ENCODE data around the gene VPS33B. TPM values are rescaled to one million over a fixed set of nuclear protein-coding genes. Genes with fewer than 3 reads are reported as not detected.

VPS33B gene
- total RNA-seq (2014; rRNA removed; shearing (Covaris generic)), result 5.4 and 6.0 TPM in 2 replicates

DNA sequence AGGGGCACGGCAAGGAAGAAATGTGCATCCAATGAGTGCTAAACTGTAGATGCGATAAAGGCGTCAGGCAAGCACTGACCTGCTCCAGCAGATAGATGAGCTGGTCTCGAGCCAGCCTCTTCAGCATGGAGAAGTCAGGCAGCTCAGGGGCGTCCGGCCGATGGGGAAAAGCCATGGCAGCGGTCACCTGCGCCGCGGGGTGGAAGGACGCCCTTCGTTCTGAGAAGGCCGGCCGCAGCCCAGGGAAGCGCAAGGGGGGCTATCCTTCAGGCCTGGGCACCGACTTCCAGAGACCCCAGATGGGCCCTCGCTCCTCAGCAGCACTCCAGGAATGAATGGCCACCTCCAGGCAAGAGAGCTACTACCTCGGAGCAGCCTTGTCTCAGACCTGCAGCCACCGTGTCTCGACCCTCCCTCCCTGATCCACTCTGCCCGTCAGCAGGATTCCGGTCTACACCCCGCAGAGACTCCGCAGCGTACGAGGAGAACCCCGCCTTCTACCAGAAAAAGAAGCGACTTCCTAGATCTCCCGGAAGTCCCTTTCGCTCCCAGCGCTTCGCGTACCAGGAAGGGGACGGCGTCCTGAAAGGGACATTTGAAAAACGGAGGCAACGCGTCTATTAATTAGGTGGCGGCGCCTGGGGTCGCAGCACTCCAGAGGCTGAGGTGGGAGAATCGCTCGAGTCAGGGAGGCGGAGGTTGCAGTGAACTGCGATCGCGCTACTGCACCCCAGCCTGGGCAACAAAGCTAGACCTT is at the start of gene VPS33B:
TSS of gene VPS33B (minus strand) at position 520 of the 757 bp plus-strand sequence. CDS start at position 175, 345 bp downstream.
- H3K4me3 ChIP-seq, result peak within 1 kb of the TSS; percentile 77
- no peaks in the 10 kb centered on the region for H3K27me3 ChIP-seq (replicated peaks)
- H3K4me1 ChIP-seq (replicated peaks), result peaks cover 11% of the 10 kb centered on the region
- H3K36me3 ChIP-seq, result peaks cover 11% of the 10 kb centered on the region
- H3K27ac ChIP-seq, result peak within 1 kb of the TSS; percentile 2; the same call in 1 of the 2 replicates
- H3K9me3 ChIP-seq (replicated peaks), result no peaks in the 10 kb centered on the region
- DNase-seq (ENCODE audit: low read depth in 1 of 2, low spot score in 2 of 2), result peak; percentile 78 to 85

DNA sequence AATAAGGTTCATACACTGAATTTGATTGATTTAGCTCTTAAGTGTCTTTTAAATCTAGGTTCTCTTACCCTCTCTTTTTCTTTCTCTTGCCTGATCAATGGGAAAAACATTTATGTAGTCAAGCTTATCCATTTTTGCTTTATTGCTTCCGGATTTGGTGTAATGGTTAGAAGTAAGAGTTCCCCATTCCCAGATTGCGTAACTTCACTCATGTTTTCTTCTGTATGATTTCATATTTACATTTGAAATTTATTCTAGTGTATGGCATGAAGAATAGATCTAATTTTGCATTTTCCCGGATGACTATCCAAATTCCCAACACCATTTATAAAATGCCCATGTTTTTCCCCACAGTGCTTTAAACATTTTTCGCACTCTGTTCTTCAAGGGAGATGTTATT is 49.8 kb upstream of the VPS33B start:
- Histone ChIP-seq H3K27me3 (replicated peaks) (peaks cover 20% of the 10 kb centered on the region), H3K27ac (no peak overlapping the region), H3K4me1 (replicated peaks) (no peaks in the 10 kb centered on the region), H3K4me3 (no peak overlapping the region), H3K36me3 (no peaks in the 10 kb centered on the region), H3K9me3 (replicated peaks) (no peaks in the 10 kb centered on the region; the same call in 1 of the 2 replicates)
- DNase-seq (ENCODE audit: low read depth in 1 of 2, low spot score in 2 of 2), result no peak

DNA sequence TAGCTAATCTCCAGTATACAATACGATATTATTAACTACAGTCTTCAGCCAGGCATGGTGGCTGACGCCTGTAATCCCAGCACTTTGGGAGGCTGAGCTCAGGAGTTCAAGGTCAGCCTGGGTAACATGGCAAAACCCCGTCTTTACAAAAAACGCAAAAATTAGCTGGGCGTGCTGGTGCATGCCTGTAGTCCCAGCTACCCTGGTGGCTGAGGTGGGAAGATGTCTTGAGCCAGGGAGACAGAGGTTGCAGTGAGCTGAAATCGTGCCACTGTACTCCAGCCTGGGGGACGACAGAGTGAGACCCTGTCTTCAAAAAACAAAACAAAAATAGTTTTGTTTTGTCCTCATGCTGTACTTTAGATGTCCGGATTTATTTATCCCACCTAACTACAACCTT is 48.5 kb upstream of the VPS33B start:
- no peak for DNase-seq (ENCODE audit: low read depth in 1 of 2, low spot score in 2 of 2)
- H3K36me3 ChIP-seq, result no peaks in the 10 kb centered on the region

DNA sequence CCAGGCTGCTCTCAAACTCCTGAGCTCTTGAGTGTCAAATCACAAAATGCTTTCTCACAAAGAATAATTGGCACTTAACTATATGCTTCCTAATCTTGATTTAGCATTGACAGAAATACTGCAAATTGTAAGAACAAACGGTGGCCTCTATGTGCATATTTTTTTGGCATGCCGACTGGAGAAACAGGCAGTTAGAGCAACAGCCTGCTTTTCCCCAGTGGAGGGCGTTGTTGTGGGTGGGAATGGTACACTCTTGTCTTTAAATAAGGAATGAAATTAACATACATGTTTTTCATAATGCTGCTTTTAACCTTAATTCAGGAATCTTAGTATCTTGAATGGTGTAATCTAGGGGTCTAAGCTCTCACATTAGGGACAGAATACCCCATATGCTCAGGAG is 46.6 kb upstream of the VPS33B start:
- Histone ChIP-seq H3K9me3 (replicated peaks) (no peaks in the 10 kb centered on the region), H3K27ac (no peak overlapping the region), H3K4me1 (replicated peaks) (no peaks in the 10 kb centered on the region), H3K4me3 (no peak overlapping the region), H3K36me3 (no peaks in the 10 kb centered on the region), H3K27me3 (replicated peaks) (peaks cover 20% of the 10 kb centered on the region)
- DNase-seq (ENCODE audit: low read depth in 1 of 2, low spot score in 2 of 2), result no peak

More for the DNA sequence above, 48.5 kb upstream of the VPS33B start:
- Histone ChIP-seq H3K27ac (no peak overlapping the region), H3K27me3 (replicated peaks) (peaks cover 20% of the 10 kb centered on the region), H3K9me3 (replicated peaks) (no peaks in the 10 kb centered on the region), H3K4me1 (replicated peaks) (no peaks in the 10 kb centered on the region), H3K4me3 (no peak overlapping the region)

DNA sequence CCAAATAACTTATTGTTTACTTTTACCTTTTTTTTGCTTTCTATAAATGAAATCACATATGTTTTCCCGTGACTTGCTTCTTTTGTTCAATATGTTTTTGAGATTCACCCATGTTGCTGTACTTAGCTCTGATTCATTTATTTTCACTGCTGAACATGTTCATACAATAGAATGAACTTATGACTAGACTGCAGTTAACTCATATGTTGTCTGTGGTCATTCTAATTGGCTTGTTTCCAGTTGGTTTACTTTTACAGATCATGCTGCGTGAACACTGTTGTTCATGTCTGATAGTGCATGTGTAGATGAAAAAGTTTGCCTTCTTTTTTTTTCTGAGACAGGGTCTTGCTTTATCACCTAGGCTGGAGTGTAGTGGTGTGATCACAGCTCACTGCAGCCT is 46.0 kb upstream of the VPS33B start:
- no peak overlapping the region for H3K4me3 ChIP-seq

DNA sequence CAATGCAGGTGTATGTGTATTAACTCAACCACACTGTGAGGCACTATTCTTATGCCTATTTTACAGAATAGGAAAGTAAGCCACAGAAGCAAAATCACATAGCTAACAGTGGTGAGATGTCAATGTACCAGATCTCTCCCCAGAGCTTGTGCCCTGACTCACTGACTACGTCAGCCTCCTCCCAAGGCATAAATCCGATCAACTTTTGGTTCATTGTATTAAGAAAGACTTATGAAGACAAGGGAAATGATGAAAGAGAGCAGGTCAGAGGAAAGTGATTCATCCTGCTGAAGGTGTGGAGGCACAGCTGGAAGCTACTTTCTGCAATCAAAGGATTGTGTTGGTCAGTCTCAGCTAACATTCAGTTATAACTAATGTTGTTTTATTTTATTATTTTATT is 44.6 kb upstream of the VPS33B start:
- Histone ChIP-seq H3K4me3 (no peak overlapping the region), H3K27ac (no peak overlapping the region), H3K9me3 (replicated peaks) (no peaks in the 10 kb centered on the region), H3K4me1 (replicated peaks) (no peaks in the 10 kb centered on the region), H3K36me3 (no peaks in the 10 kb centered on the region), H3K27me3 (replicated peaks) (peaks cover 10% of the 10 kb centered on the region; the same call in 1 of the 2 replicates)
- DNase-seq (ENCODE audit: low read depth in 1 of 2, low spot score in 2 of 2), result no peak

More for the DNA sequence above, 46.0 kb upstream of the VPS33B start:
- H3K4me1 ChIP-seq (replicated peaks), result no peaks in the 10 kb centered on the region
- no peaks in the 10 kb centered on the region for H3K9me3 ChIP-seq (replicated peaks)
- no peaks in the 10 kb centered on the region for H3K36me3 ChIP-seq
- no peak for DNase-seq (ENCODE audit: low read depth in 1 of 2, low spot score in 2 of 2)
- H3K27ac ChIP-seq, result no peak overlapping the region
- H3K27me3 ChIP-seq (replicated peaks), result peaks cover 20% of the 10 kb centered on the region

DNA sequence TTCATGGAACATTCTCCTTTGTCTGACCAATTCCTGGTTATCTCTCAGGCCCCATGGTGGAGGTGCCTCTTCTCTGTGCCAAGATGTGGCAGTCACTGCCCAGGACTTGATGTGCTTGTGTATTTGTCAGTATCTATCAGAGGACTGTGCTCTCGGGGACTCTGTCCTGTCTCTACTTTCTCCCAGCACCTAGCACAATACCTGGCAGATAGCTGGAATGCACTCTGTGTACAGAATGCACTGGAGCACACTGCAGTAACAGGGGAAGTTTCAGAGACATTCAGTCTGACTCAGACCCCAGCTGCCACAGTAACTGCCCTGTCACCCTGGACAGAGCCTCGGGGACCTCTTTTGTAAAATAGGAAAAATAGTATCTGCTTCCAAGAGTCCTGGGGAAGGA is 43.1 kb upstream of the VPS33B start:
- Histone ChIP-seq H3K4me1 (replicated peaks) (no peaks in the 10 kb centered on the region), H3K27ac (no peak overlapping the region), H3K4me3 (no peak overlapping the region), H3K36me3 (no peaks in the 10 kb centered on the region), H3K9me3 (replicated peaks) (no peaks in the 10 kb centered on the region), H3K27me3 (replicated peaks) (peaks cover 5% of the 10 kb centered on the region; the same call in 1 of the 2 replicates)
- DNase-seq (ENCODE audit: low read depth in 1 of 2, low spot score in 2 of 2), result no peak

DNA sequence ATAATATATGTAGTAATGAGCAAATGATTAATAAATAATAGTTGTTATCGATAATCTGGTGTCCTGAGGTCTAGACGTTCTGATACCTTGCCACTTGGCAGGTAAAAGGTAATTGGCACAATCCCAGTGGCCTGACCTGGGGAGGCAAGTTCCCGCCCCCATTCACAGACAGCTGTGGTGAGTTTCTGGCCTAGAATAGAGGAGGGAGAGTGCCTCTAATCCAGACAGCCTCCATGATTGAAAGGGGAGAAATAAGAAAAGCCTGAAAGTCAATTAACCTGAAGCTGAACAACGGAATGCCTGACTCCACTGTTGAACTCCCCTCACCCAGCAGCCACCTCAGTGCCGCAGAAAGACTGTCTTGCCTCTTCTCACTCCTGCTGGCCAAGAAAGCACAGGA is 39.6 kb upstream of the VPS33B start:
- DNase-seq (ENCODE audit: low read depth in 1 of 2, low spot score in 2 of 2), result no peak
- peaks cover 13% of the 10 kb centered on the region; the same call in 1 of the 2 replicates for H3K27me3 ChIP-seq (replicated peaks)
- H3K9me3 ChIP-seq (replicated peaks), result no peaks in the 10 kb centered on the region
- no peaks in the 10 kb centered on the region for H3K4me1 ChIP-seq (replicated peaks)
- H3K4me3 ChIP-seq, result no peak overlapping the region
- no peaks in the 10 kb centered on the region for H3K36me3 ChIP-seq
- no peak overlapping the region for H3K27ac ChIP-seq

DNA sequence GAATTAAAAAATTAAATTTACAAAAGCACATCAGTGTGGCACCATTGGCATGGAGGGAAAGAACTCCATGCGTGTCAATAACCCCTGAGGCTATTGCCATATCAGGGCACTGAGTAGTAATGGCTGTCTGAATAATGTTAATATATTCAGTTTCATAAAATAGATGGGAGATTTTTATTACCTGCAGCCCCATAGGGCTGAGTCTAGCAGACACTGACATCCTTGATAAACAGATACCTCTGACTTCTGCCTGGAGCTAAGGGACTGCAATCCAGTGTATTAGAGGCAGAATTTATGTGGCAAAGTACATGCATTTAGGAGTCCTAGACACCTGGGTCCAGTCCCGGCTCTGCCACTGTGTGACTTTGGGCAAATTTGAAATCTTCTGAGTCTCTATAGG is 38.8 kb upstream of the VPS33B start:
- H3K4me1 ChIP-seq (replicated peaks), result peaks cover 2% of the 10 kb centered on the region
- no peak overlapping the region for H3K27ac ChIP-seq
- H3K4me3 ChIP-seq, result no peak overlapping the region
- H3K9me3 ChIP-seq (replicated peaks), result no peaks in the 10 kb centered on the region
- DNase-seq (ENCODE audit: low read depth in 1 of 2, low spot score in 2 of 2), result no peak
- H3K27me3 ChIP-seq (replicated peaks), result peaks cover 13% of the 10 kb centered on the region; the same call in 1 of the 2 replicates
- H3K36me3 ChIP-seq, result no peaks in the 10 kb centered on the region

GRCh38 chr15:91055548-91056331 is 33.3 kb upstream of the VPS33B start:
- peaks cover 31% of the 10 kb centered on the region for H3K27me3 ChIP-seq (replicated peaks)
- peak; percentile 59 to 64 for DNase-seq (ENCODE audit: low read depth in 1 of 2, low spot score in 2 of 2)
- no peak overlapping the region for H3K4me3 ChIP-seq
- peaks cover 14% of the 10 kb centered on the region for H3K4me1 ChIP-seq (replicated peaks)
- H3K36me3 ChIP-seq, result no peaks in the 10 kb centered on the region
- no peak overlapping the region for H3K27ac ChIP-seq
- no peaks in the 10 kb centered on the region for H3K9me3 ChIP-seq (replicated peaks)

DNA sequence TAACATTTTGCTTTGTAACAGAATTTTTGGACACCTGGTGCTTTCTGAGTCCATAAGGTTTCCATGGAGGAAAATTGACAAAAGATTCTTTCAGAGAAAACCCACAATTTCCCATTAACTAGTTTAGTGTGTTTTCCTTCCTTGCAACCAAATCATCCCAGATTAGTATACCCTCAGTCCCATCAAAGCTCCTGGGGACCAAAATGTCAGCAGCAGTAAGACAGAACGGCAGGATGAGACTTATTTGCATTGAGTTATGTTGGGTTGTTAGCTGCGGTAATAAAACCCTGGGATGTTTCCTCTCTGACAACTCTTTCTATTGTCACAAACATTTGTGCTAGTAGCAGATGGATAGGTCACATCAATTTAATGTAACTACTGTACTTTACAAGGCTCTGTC is 32.4 kb upstream of the VPS33B start:
- H3K27ac ChIP-seq, result no peak overlapping the region
- no peaks in the 10 kb centered on the region for H3K9me3 ChIP-seq (replicated peaks)
- no peak overlapping the region for H3K4me3 ChIP-seq
- DNase-seq (ENCODE audit: low read depth in 1 of 2, low spot score in 2 of 2), result no peak
- H3K27me3 ChIP-seq (replicated peaks), result peaks cover 31% of the 10 kb centered on the region
- H3K4me1 ChIP-seq (replicated peaks), result peaks cover 14% of the 10 kb centered on the region
- no peaks in the 10 kb centered on the region for H3K36me3 ChIP-seq

GRCh38 chr15:91051248-91051647 is 28.9 kb upstream of the VPS33B start:
- Histone ChIP-seq H3K36me3 (no peaks in the 10 kb centered on the region), H3K9me3 (replicated peaks) (no peaks in the 10 kb centered on the region), H3K4me1 (replicated peaks) (peaks cover 13% of the 10 kb centered on the region), H3K4me3 (no peak overlapping the region), H3K27me3 (replicated peaks) (peaks cover 18% of the 10 kb centered on the region), H3K27ac (no peak overlapping the region)
- DNase-seq (ENCODE audit: low read depth in 1 of 2, low spot score in 2 of 2), result no peak

- H3K27me3 ChIP-seq (replicated peaks), result peaks cover 14% of the 10 kb centered on the region
- no peak overlapping the region for H3K27ac ChIP-seq
- H3K36me3 ChIP-seq, result no peaks in the 10 kb centered on the region
- no peak for DNase-seq (ENCODE audit: low read depth in 1 of 2, low spot score in 2 of 2)
- H3K4me3 ChIP-seq, result no peak overlapping the region
- H3K4me1 ChIP-seq (replicated peaks), result peaks cover 1% of the 10 kb centered on the region; the same call in 1 of the 2 replicates
- no peaks in the 10 kb centered on the region for H3K9me3 ChIP-seq (replicated peaks)
These were observed 27.7 kb upstream of the VPS33B start for GRCh38 chr15:91050128-91050455.
